Measurements from ENCODE around the gene DTX4.

DNA sequence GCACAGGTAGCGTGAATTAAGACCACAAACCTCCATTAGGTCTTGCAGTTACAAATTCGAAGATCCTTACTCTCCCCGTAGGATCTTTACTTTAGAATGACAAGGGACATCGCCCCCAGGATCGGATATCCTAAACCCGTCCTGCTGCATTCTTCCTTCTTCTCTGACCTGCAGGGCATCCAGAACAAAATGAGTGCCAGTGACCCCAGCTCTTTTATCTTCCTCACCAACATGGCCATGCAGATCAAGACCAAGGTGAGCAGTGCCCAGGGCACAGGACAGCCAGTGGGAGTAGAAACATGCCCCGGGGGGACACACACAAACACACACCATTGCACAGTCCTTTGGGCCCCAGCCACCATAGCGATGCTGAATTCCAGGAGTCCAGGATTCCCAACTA is 83.3 kb downstream of the DTX4 start:
- TF ChIP-seq, protein P1, sequence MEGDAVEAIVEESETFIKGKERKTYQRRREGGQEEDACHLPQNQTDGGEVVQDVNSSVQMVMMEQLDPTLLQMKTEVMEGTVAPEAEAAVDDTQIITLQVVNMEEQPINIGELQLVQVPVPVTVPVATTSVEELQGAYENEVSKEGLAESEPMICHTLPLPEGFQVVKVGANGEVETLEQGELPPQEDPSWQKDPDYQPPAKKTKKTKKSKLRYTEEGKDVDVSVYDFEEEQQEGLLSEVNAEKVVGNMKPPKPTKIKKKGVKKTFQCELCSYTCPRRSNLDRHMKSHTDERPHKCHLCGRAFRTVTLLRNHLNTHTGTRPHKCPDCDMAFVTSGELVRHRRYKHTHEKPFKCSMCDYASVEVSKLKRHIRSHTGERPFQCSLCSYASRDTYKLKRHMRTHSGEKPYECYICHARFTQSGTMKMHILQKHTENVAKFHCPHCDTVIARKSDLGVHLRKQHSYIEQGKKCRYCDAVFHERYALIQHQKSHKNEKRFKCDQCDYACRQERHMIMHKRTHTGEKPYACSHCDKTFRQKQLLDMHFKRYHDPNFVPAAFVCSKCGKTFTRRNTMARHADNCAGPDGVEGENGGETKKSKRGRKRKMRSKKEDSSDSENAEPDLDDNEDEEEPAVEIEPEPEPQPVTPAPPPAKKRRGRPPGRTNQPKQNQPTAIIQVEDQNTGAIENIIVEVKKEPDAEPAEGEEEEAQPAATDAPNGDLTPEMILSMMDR (IDR thresholded peaks at IDR 0.05): no peak
- TF ChIP-seq POLR2A (IDR thresholded peaks at IDR 0.05) (no peak), EP300 (IDR thresholded peaks at IDR 0.05) (no peak)
